ENCODE data around the gene CSPG4.

Gene CSPG4

GRCh38 chr15:75649045-75649761 is 63.4 kb downstream of the CSPG4 start:
- ChIA-PET CTCF (no interaction called here), POLR2A (no interaction called here)
- DNase-seq (ENCODE audit: extremely low spot score) = no peak
- no peak for TF ChIP-seq CTCF (IDR thresholded peaks at IDR 0.05; ENCODE audit: control extremely low read depth, extremely low read depth, low read depth, missing control alignments)

DNA sequence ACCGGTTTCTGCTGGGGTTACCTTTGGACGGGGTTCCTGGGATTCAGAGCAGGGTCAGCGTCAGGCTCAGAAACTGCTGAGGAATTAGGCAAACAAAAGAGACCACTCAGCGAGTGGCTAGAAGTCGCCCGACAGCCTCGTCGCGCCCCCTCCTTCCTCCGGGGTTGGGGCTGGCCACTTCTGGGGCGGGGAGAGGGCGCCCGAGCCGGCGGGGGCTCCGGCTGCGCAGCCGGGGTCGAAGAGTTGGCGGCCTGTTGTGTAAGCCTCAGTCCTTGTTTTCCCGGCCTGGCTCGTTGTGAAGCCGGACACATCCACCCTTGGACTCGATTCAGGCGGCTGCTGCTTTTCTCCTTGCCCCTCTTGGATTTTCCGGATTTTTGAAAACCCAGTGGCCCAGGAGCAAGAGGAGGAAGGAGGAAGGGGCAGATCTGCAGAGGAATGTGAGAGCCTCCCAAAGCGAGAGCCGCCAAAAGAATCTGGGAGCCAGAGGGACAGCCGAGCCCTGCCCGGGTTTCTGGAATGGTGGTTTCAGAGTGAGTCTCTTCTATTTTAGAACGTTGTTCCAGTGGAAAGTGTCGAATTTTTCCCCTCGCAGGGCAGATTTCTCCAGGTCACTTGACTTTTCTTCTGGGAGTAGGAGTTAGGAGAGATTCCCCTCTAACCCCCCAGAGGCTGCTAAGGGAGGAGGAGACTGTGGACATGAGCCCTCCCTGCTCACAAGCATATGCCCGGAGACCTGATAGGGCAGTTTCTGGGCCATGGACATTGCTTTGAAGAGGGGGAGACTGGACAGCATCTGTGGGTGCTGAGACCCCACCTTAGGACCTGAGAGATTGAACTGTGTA is 64.3 kb downstream of the CSPG4 start:
- CTCF ChIA-PET = interaction anchor here (0.9 to 3.5 kb wide), 7 partner anchors 10 to 447 kb away, joined by 3 to 16 read pairs (median 4); partner anchors contain the start of genes C15orf39 and MAN2C1
- POLR2A ChIA-PET = interaction anchor here (0.6 to 0.8 kb wide), 4 partner anchors 23 to 280 kb away, joined by 3 to 9 read pairs (median 4); partner anchors contain the start of genes MAN2C1 and SNUPN
- no peak for TF ChIP-seq CTCF (IDR thresholded peaks at IDR 0.05; ENCODE audit: control extremely low read depth, extremely low read depth, low read depth, missing control alignments)
- no peak for DNase-seq (ENCODE audit: extremely low spot score)

DNA sequence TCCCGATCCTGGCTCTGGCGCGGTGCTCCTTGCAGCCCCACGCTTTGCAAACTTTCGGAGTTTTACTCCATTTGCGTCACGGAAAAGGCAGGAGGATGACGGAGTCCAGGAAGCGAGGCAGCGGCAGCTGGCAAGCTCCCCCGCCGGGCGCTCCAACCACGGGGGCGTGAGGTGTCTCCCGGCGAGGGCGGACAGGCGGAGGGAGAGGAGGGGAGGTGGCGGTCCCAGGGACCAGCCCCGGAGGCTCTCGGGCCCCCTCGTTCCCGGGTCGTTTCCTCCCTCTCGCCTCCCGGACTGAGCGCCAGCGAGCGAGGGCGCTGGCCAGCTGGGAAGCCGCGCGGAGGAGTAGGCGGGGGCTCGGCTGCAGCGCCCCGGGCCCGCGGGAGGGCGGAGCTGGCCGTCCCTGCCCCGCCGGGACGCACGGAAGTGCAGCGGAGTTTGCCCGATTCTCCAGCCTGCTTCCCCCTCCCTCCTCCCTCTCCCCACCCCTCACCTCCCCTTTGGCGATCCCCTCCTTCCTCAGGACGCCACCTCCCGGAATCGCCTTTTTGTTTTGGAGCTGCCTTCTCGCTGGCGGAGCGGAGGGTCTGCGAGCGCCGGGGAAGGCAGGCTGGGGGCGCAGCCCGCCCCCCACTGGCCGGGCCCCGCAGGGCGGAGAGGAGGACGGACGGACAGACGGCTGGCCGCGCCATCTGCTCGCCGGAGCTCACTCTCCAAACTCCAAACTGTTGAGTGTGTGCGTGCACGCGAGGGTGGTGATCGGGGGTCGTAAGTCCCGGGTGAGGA is 65.1 kb downstream of the CSPG4 start, which contains the start of gene SNX33:
Gene SNX33, plus strand, starts transcription at position 543 of the 786 bp plus-strand sequence. CDS start 1,191 bp downstream, outside the sequence.
- CTCF ChIA-PET = interaction anchor here (0.9 to 3.5 kb wide), 9 partner anchors 9 to 446 kb away, joined by 3 to 16 read pairs (median 4); partner anchors contain the start of genes C15orf39 and MAN2C1
- POLR2A ChIA-PET = interaction anchor here (0.6 to 0.8 kb wide), 5 partner anchors 22 to 280 kb away, joined by 3 to 9 read pairs (median 4); partner anchors contain the start of genes MAN2C1 and SNUPN
- TF ChIP-seq CTCF (IDR thresholded peaks at IDR 0.05; ENCODE audit: control extremely low read depth, extremely low read depth, low read depth, missing control alignments) = peak; percentile 45
- DNase-seq (ENCODE audit: extremely low spot score) = peak; percentile 79

DNA sequence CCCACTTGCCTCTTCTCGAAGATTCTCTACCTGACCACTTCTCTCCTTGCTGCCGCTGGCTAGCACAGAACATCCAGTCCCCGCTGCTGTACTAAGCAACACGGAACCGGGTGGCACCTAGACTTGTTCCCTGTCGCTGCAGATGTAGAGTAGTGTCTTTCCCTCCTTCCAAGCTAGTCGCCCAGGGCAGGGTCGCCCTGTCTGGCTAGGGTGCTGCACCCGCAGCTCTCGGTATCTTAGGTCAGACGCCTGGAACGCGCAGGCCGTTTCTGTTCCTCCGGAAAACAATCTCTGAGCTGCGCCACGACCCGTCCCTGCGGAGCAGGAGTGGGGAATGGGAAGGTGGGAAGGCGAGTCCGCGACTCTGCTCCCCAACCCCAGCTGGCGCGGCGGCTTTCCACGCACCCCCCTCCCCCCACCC is 65.7 kb downstream of the CSPG4 start:
- no peak for DNase-seq (ENCODE audit: extremely low spot score)
- ChIA-PET POLR2A (interaction anchor here (0.8 kb wide), 1 partner anchor 279 kb away, joined by 4 read pairs; no protein-coding TSS in a partner anchor), CTCF (interaction anchor here (0.8 to 3.5 kb wide), 9 partner anchors 9 to 445 kb away, joined by 3 to 16 read pairs (median 3); partner anchors contain the start of genes C15orf39 and MAN2C1)
- no peak for TF ChIP-seq CTCF (IDR thresholded peaks at IDR 0.05; ENCODE audit: control extremely low read depth, extremely low read depth, low read depth, missing control alignments)

- no peak for DNase-seq (ENCODE audit: extremely low spot score)
- ChIA-PET POLR2A (interaction anchor here (0.8 kb wide), 1 partner anchor 279 kb away, joined by 4 read pairs; no protein-coding TSS in a partner anchor), CTCF (interaction anchor here (0.8 to 3.5 kb wide), 5 partner anchors 8 to 279 kb away, joined by 3 to 16 read pairs (median 4); partner anchors contain the start of gene MAN2C1)
- TF ChIP-seq CTCF (IDR thresholded peaks at IDR 0.05; ENCODE audit: control extremely low read depth, extremely low read depth, low read depth, missing control alignments) = no peak
Measured at GRCh38 chr15:75646112-75646943, 66.3 kb downstream of the CSPG4 start.
